ENCODE measurements around the gene PI4KA.

The PI4KA gene

GRCh38 chr22:20858615-20859416, at the start of gene PI4KA, which contains the start of gene SNAP29:
Gene PI4KA (minus strand): TSS chr22:20858811. CDS start chr22:20858725, 86 bp downstream.
Gene SNAP29 (plus strand): TSS chr22:20859007. CDS start chr22:20859111, 104 bp downstream.
- DNase-seq (ENCODE audit: low read depth), result peak; percentile 98
- peak within 1 kb of the TSS; percentile 81 for H3K4me3 ChIP-seq (replicated peaks; ENCODE audit: low read depth, low read length)
- no peak for TF ChIP-seq CTCF (IDR thresholded peaks at IDR 0.05; ENCODE audit: low read length, missing control alignments)

DNA sequence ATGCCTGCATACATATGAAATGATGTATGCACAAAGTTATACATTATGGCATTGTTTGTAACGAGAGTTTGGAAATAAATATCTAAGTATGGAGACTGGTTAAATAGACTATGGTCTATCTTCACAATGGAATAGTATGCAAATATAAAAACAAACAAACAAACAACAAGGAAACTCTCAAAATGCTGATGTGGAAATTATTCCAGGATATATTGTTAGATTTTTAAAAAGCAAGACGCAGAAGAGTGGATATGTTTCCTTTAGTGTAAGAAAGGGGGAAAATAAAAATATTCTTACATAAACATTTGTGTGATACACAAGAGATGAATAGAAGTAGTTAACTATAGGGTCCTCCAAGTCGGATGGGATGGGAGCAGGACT, 47.8 kb upstream of the PI4KA start:
- H3K4me3 ChIP-seq (replicated peaks; ENCODE audit: low read depth, low read length), result no peak overlapping the region
- no peak for TF ChIP-seq CTCF (IDR thresholded peaks at IDR 0.05; ENCODE audit: low read length, missing control alignments)
- no peak for DNase-seq (ENCODE audit: low read depth)

GRCh38 chr22:20905415-20906386, 47.1 kb upstream of the PI4KA start:
- no peak for DNase-seq (ENCODE audit: low read depth)

DNA sequence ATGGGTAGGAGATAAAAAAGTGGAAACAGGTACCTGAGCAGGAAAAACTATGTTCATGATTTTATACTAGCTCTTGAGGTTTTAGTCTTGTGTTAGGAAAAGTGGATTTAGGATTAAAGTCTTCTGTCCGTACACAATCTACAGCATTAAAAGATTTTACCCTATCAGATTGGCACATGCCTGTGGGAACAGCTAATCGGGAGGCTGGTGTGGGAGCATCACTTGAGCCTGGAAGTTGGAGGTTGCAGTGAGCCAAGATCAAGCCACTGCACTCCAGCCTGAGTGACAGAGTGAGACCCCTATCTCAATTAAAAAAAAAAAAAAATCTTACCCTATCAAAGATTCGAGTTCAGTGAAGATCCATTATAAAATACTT, 46.4 kb upstream of the PI4KA start:
- no peak overlapping the region for H3K4me3 ChIP-seq (replicated peaks; ENCODE audit: low read depth, low read length)
- no peak for DNase-seq (ENCODE audit: low read depth)
- TF ChIP-seq CTCF (IDR thresholded peaks at IDR 0.05; ENCODE audit: low read length, missing control alignments), result no peak

More at GRCh38 chr22:20905415-20906386, 47.1 kb upstream of the PI4KA start:
- TF ChIP-seq CTCF (IDR thresholded peaks at IDR 0.05; ENCODE audit: low read length, missing control alignments), result no peak
- no peak overlapping the region for H3K4me3 ChIP-seq (replicated peaks; ENCODE audit: low read depth, low read length)

- peak; percentile 99 for DNase-seq (ENCODE audit: low read depth)
- no peak overlapping the region for H3K4me3 ChIP-seq (replicated peaks; ENCODE audit: low read depth, low read length)
These were observed 45.7 kb upstream of the PI4KA start for GRCh38 chr22:20904008-20904979.

More at GRCh38 chr22:20904008-20904979, 45.7 kb upstream of the PI4KA start:
- no peak for TF ChIP-seq CTCF (IDR thresholded peaks at IDR 0.05; ENCODE audit: low read length, missing control alignments)

Measured in fibroblast of pulmonary artery (primary cell).